Neural progenitor cell (in vitro differentiated cells): ENCODE results near the gene SLC24A4. TPM values are rescaled to one million over a fixed set of nuclear protein-coding genes. Genes with fewer than 3 reads are reported as not detected.

Experiments
- DNase-seq: peaks from one replicate; pipeline ENCODE4 v3.0.0-alpha.2; 2016; ENCODE audit warnings: low spot score
- H2AFZ ChIP-seq: fragments of 200-600 bp; sonication (generic); replicated peaks from 2 replicates; pipeline ENCODE4 v1.6.1; 2016; ENCODE audit warnings: antibody characterized with exemption
- H3F3A ChIP-seq: fragments of 200-600 bp; sonication (generic); 2 replicates; pipeline ENCODE4 v1.6.1; 2016; ENCODE audit warnings: antibody characterized with exemption, low read depth
- H3K27ac ChIP-seq: fragments of 200-600 bp; sonication (generic); 2 replicates; pipeline ENCODE4 v1.5.1; 2016; ENCODE audit warnings: mild to moderate bottlenecking
- H3K27me3 ChIP-seq: fragments of 200-600 bp; sonication (generic); 2 replicates; pipeline ENCODE4 v1.6.1; 2016; ENCODE audit warnings: mild to moderate bottlenecking, moderate library complexity
- H3K36me3 ChIP-seq: fragments of 200-600 bp; sonication (generic); 2 replicates; pipeline ENCODE4 v1.5.1; 2016
- H3K4me1 ChIP-seq: fragments of 200-600 bp; sonication (generic); 2 replicates; pipeline ENCODE4 v1.6.1; 2016; ENCODE audit warnings: mixed run types
- H3K4me2 ChIP-seq: fragments of 200-600 bp; sonication (generic); 2 replicates; pipeline ENCODE4 v1.6.1; 2016
- H3K4me3 ChIP-seq: fragments of 200-600 bp; sonication (generic); 2 replicates; pipeline ENCODE4 v1.5.1; 2016
- H3K79me2 ChIP-seq: fragments of 200-600 bp; sonication (generic); 2 replicates; pipeline ENCODE4 v1.6.1; 2016; ENCODE audit warnings: low read depth
- H3K9ac ChIP-seq: fragments of 200-600 bp; sonication (generic); 2 replicates; pipeline ENCODE4 v1.6.1; 2016
- H3K9me3 ChIP-seq: fragments of 200-600 bp; sonication (generic); 2 replicates; pipeline ENCODE4 v1.5.1; 2016; ENCODE audit warnings: low read depth
- H4K20me1 ChIP-seq: fragments of 200-600 bp; sonication (generic); 2 replicates; pipeline ENCODE4 v1.6.1; 2016; ENCODE audit warnings: low read depth
- H3K27ac Mint-ChIP-seq: 3 replicates; pipeline ENCODE4 v1.8.0; 2021; ENCODE audit warnings: mixed read lengths
- H3K27me3 Mint-ChIP-seq: 2 replicates; pipeline ENCODE4 v1.8.0; 2022; ENCODE audit warnings: low read depth, mild to moderate bottlenecking, inconsistent platforms, moderate library complexity, mixed read lengths; ENCODE audit not compliant: insufficient read depth
- H3K36me3 Mint-ChIP-seq: 3 replicates; pipeline ENCODE4 v1.8.0; 2021; ENCODE audit warnings: mixed read lengths
- H3K4me1 Mint-ChIP-seq: 3 replicates; pipeline ENCODE4 v1.8.0; 2021; ENCODE audit warnings: mixed read lengths
- H3K4me3 Mint-ChIP-seq: 3 replicates; pipeline ENCODE4 v1.8.0; 2021; ENCODE audit warnings: mild to moderate bottlenecking, moderate library complexity, mixed read lengths
- H3K9me3 Mint-ChIP-seq: 3 replicates; pipeline ENCODE4 v1.8.0; 2020; ENCODE audit warnings: mixed read lengths
- CTCF ChIP-seq: fragments of 200-600 bp; sonication (generic); IDR thresholded peaks from 2 replicates; pipeline ENCODE4 v1.5.1; 2017; ENCODE audit warnings: antibody characterized with exemption, mild to moderate bottlenecking
- EZH2 ChIP-seq: fragments of 200-600 bp; sonication (generic); IDR thresholded peaks from 2 replicates; pipeline ENCODE4 v1.6.1; 2017; ENCODE audit warnings: antibody characterized with exemption, mild to moderate bottlenecking, moderate library complexity
- EZH2phosphoT487 ChIP-seq: fragments of 200-600 bp; sonication (generic); IDR thresholded peaks from 2 replicates; pipeline ENCODE4 v1.6.1; 2017; ENCODE audit warnings: antibody characterized with exemption
- total RNA-seq: library from RNA; depleted of rRNA; stranded (reverse); fragments of >200 nt; gene quantifications from 2 replicates; pipeline ENCODE4 v1.2.3, GENCODE V29; 2015; ENCODE audit warnings: low replicate concordance

The SLC24A4 gene
- total RNA-seq, 1 donor from 2014 or later: 0.73 TPM

DNA sequence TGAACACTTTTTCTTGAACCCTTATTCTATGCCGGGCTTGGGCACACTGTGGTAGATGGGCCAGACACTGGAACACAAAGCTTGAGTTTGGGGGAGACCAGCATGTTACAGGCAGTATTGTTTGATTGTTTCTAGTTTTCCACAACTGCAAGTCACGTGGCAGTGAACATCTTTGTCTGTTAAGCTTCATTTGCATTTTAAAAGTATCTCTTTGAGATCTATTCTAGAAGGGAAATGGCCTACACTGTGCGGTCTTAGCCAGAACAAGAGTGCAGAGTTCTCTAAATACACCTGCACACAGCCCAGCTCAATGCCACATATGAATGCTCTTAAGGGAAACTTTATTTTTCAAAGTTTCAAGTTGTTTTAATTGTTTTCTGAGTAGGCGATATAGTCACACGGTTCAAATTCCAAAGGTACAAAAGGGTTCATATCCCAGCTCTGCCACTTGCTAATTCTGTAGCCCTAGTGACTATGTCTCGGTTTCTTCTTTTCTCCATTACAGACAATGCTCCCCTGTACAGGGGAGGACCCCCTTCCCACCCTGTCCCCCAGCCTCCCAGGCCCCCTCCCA, 215.5 kb downstream of the SLC24A4 start:
- no peaks in the 10 kb centered on the region for H3K9me3 Mint-ChIP-seq
- no peaks in the 10 kb centered on the region for H3K36me3 ChIP-seq
- no peaks in the 10 kb centered on the region for H3F3A ChIP-seq
- H4K20me1 ChIP-seq: no peaks in the 10 kb centered on the region
- peaks cover 4% of the 10 kb centered on the region for H3K27me3 Mint-ChIP-seq
- no peak overlapping the region for H3K4me3 Mint-ChIP-seq
- TF ChIP-seq EZH2: no peak
- TF ChIP-seq CTCF: no peak
- TF ChIP-seq EZH2phosphoT487: no peak
- H3K4me1 ChIP-seq: peaks cover 8% of the 10 kb centered on the region
- no peak overlapping the region for H3K27ac ChIP-seq
- H3K9me3 ChIP-seq: no peaks in the 10 kb centered on the region
- H3K4me2 ChIP-seq: no peak overlapping the region
- H3K79me2 ChIP-seq: no peaks in the 10 kb centered on the region
- H3K4me1 Mint-ChIP-seq: peaks cover 16% of the 10 kb centered on the region
- H3K36me3 Mint-ChIP-seq: no peaks in the 10 kb centered on the region
- no peak overlapping the region for H3K9ac ChIP-seq
- no peak overlapping the region for H2AFZ ChIP-seq
- peak overlapping the region; percentile 71 for H3K27ac Mint-ChIP-seq
- H3K27me3 ChIP-seq: no peaks in the 10 kb centered on the region
- DNase-seq: no peak
- no peak overlapping the region for H3K4me3 ChIP-seq

- H2AFZ ChIP-seq: no peak overlapping the region
- no peaks in the 10 kb centered on the region for H3K9me3 Mint-ChIP-seq
- H3K4me3 Mint-ChIP-seq: no peak overlapping the region
- no peaks in the 10 kb centered on the region for H3K36me3 Mint-ChIP-seq
- peaks cover 16% of the 10 kb centered on the region for H3K4me1 Mint-ChIP-seq
- H3K27ac Mint-ChIP-seq: no peak overlapping the region
- H3K4me2 ChIP-seq: no peak overlapping the region
- H3K4me3 ChIP-seq: no peak overlapping the region
- H4K20me1 ChIP-seq: no peaks in the 10 kb centered on the region
- H3F3A ChIP-seq: no peaks in the 10 kb centered on the region
- peaks cover 8% of the 10 kb centered on the region for H3K4me1 ChIP-seq
- H3K27ac ChIP-seq: no peak overlapping the region
- no peaks in the 10 kb centered on the region for H3K36me3 ChIP-seq
- H3K27me3 Mint-ChIP-seq: peaks cover 4% of the 10 kb centered on the region
- no peaks in the 10 kb centered on the region for H3K9me3 ChIP-seq
- no peak for DNase-seq
- H3K9ac ChIP-seq: no peak overlapping the region
- no peaks in the 10 kb centered on the region for H3K27me3 ChIP-seq
- TF ChIP-seq CTCF: no peak
- H3K79me2 ChIP-seq: no peaks in the 10 kb centered on the region
These were observed 216.5 kb downstream of the SLC24A4 start for GRCh38 chr14:92539419-92539818.

- no peak overlapping the region for H2AFZ ChIP-seq
- H3F3A ChIP-seq: no peaks in the 10 kb centered on the region
- Mint-ChIP-seq H3K27me3 (peaks cover 4% of the 10 kb centered on the region), H3K4me3 (no peak overlapping the region), H3K27ac (no peak overlapping the region), H3K9me3 (no peaks in the 10 kb centered on the region), H3K36me3 (no peaks in the 10 kb centered on the region), H3K4me1 (peaks cover 13% of the 10 kb centered on the region)
- peaks cover 8% of the 10 kb centered on the region for H3K4me1 ChIP-seq
- no peak overlapping the region for H3K27ac ChIP-seq
- no peak for TF ChIP-seq EZH2phosphoT487
- TF ChIP-seq EZH2: no peak
- no peak for TF ChIP-seq CTCF
- H3K79me2 ChIP-seq: no peaks in the 10 kb centered on the region
- no peaks in the 10 kb centered on the region for H3K27me3 ChIP-seq
- H3K36me3 ChIP-seq: no peaks in the 10 kb centered on the region
- no peaks in the 10 kb centered on the region for H3K9me3 ChIP-seq
- DNase-seq: no peak
- no peak overlapping the region for H3K9ac ChIP-seq
- H3K4me3 ChIP-seq: no peak overlapping the region
- H4K20me1 ChIP-seq: no peaks in the 10 kb centered on the region
- no peak overlapping the region for H3K4me2 ChIP-seq
These were observed 216.9 kb downstream of the SLC24A4 start for GRCh38 chr14:92539875-92540274.
